HepG2 (cell line): ENCODE data around the gene NGDN. TPM values are rescaled to one million over a fixed set of nuclear protein-coding genes. Genes with fewer than 3 reads are reported as not detected.

Source experiments
- ATF4 ChIP-seq, 2 experiments: fragments of 450-650 bp in 1 of 2; sonication (generic) in 1 of 2; formaldehyde crosslinking; IDR thresholded peaks; 2 replicates each; pipeline versions ENCODE4 v1.5.0 to v1.8.0; 2020 to 2022; ENCODE audit warnings: mild to moderate bottlenecking in 1 of 2, missing genetic modification reagents in 1 of 2
- ESRRA ChIP-seq: sonication (generic); formaldehyde crosslinking; IDR thresholded peaks from 2 replicates; pipeline ENCODE4 v1.5.1; 2020; ENCODE audit warnings: mild to moderate bottlenecking, low read depth, missing genetic modification reagents
- FOXK2 ChIP-seq: fragments of 450-650 bp; IDR thresholded peaks from 2 replicates; pipeline ENCODE4 v1.6.1; 2016
- GABPA ChIP-seq, 2 experiments: IDR thresholded peaks; 2 replicates each; pipeline ENCODE4 v1.6.1; 2011 to 2016; ENCODE audit warnings: low read depth in 2 of 2, low read length in 1 of 2, missing biosample characterization in 1 of 2, missing genetic modification characterization in 1 of 2
- GZF1 ChIP-seq: sonication (generic); formaldehyde crosslinking; IDR thresholded peaks from 2 replicates; pipeline ENCODE4 v1.5.1; 2020; ENCODE audit warnings: mild to moderate bottlenecking, missing genetic modification reagents
- HMGXB4 ChIP-seq, 2 experiments: sonication (generic) in 1 of 2; formaldehyde crosslinking in 1 of 2; IDR thresholded peaks; 2 replicates each; pipeline versions ENCODE4 v1.4.0 to v1.6.1; 2018 to 2020; ENCODE audit warnings: missing genetic modification reagents in 2 of 2, borderline replicate concordance in 1 of 2, low read depth in 1 of 2, mild to moderate bottlenecking in 1 of 2, missing biosample characterization in 1 of 2
- HNRNPH1 ChIP-seq: fragments of 200-400 bp; formaldehyde crosslinking; optimal IDR thresholded peaks from 2 replicates; pipeline ENCODE3; 2017; ENCODE audit warnings: mild to moderate bottlenecking, low read depth, low read length
- HNRNPL ChIP-seq: fragments of 200-400 bp; formaldehyde crosslinking; IDR thresholded peaks from 2 replicates; pipeline ENCODE4 v1.6.1; 2017; ENCODE audit warnings: mild to moderate bottlenecking, low read depth, low read length
- ISL2 ChIP-seq: sonication (generic); formaldehyde crosslinking; IDR thresholded peaks from 2 replicates; pipeline ENCODE4 v1.5.0; 2020; ENCODE audit warnings: missing genetic modification reagents
- KMT2B ChIP-seq: IDR thresholded peaks from 2 replicates; pipeline ENCODE4 v1.6.1; 2016; ENCODE audit warnings: missing genetic modification reagents, missing compliant biosample characterization
- POGZ ChIP-seq: sonication (generic); formaldehyde crosslinking; IDR thresholded peaks from 2 replicates; pipeline ENCODE4 v1.4.0; 2020; ENCODE audit warnings: mild to moderate bottlenecking, missing genetic modification reagents
- RELA ChIP-seq: sonication (generic); formaldehyde crosslinking; IDR thresholded peaks from 2 replicates; pipeline ENCODE4 v1.4.0; 2020; ENCODE audit warnings: missing genetic modification reagents
- SETDB1 ChIP-seq: sonication (generic); formaldehyde crosslinking; IDR thresholded peaks from 2 replicates; pipeline ENCODE4 v1.5.1; 2020; ENCODE audit warnings: missing genetic modification reagents, mild to moderate bottlenecking, borderline replicate concordance
- SOX13 ChIP-seq, 3 experiments: fragments of 450-650 bp in 1 of 3; sonication (generic) in 1 of 3; formaldehyde crosslinking in 1 of 3; IDR thresholded peaks in 2 of 3; conservative IDR thresholded peaks in 1 of 3; 2 replicates each; pipeline versions ENCODE4 v1.5.0 to v1.6.1; 2016 to 2020; ENCODE audit warnings: antibody characterized with exemption in 1 of 3, mild to moderate bottlenecking in 1 of 3, missing compliant biosample characterization in 1 of 3, missing genetic modification reagents in 1 of 3, moderate library complexity in 1 of 3
- TCF12 ChIP-seq, 2 experiments: fragments of 450-650 bp in 1 of 2; sonication (generic) in 1 of 2; formaldehyde crosslinking in 1 of 2; IDR thresholded peaks; 2 replicates each; pipeline versions ENCODE4 v1.6.1 to v1.8.0; 2017 to 2022; ENCODE audit warnings: antibody characterized with exemption in 1 of 2, mild to moderate bottlenecking in 1 of 2, missing genetic modification reagents in 1 of 2, moderate library complexity in 1 of 2
- ZNF317 ChIP-seq: sonication (generic); formaldehyde crosslinking; IDR thresholded peaks from 2 replicates; pipeline ENCODE4 v1.5.0; 2020; ENCODE audit warnings: mild to moderate bottlenecking, missing genetic modification reagents
- ZNF83 ChIP-seq: sonication (generic); formaldehyde crosslinking; IDR thresholded peaks from 2 replicates; pipeline ENCODE4 v1.4.0; 2020; ENCODE audit warnings: missing genetic modification reagents, mild to moderate bottlenecking, borderline replicate concordance
- polyA plus RNA-seq, 8 experiments: library from polyadenylated mRNA; depleted of rRNA in 3 of 8; stranded (reverse) in 7 of 8; unstranded in 1 of 8; fragments of >200 nt; fragmentation: Illumina TruSeq in 4 of 8; extraction: Trizol in 4 of 8; gene quantifications; 2 replicates each; pipeline versions ENCODE4 v1.2.1 to v1.2.3, GENCODE V29; 2011 to 2016; ENCODE audit warnings: low read depth in 4 of 8, missing spikeins in 1 of 8, mixed read lengths in 1 of 8; ENCODE audit not compliant: insufficient read depth in 1 of 8
- total RNA-seq, 5 experiments: library from RNA; depleted of rRNA; stranded (reverse); fragments of >200 nt; fragmentation: Illumina TruSeq; extraction: Trizol; gene quantifications; 2 replicates each; pipeline ENCODE4 v1.2.3, GENCODE V29; 2016; ENCODE audit warnings: low read depth in 1 of 5
- TF ChIP-seq, protein P1 (sequence below): IDR thresholded peaks from 2 replicates; pipeline ENCODE4 v1.6.1; 2016; ENCODE audit warnings: missing compliant biosample characterization, missing genetic modification reagents, borderline replicate concordance
- TF ChIP-seq, protein P2 (sequence below): sonication (generic); formaldehyde crosslinking; IDR thresholded peaks from 2 replicates; pipeline ENCODE4 v1.8.0; 2022; ENCODE audit warnings: missing genetic modification reagents, mild to moderate bottlenecking, inconsistent platforms, borderline replicate concordance
- TF ChIP-seq, protein P3 (sequence below): sonication (generic); formaldehyde crosslinking; IDR thresholded peaks from 2 replicates; pipeline ENCODE4 v1.9.0; 2021; ENCODE audit warnings: missing genetic modification reagents, mild to moderate bottlenecking, borderline replicate concordance

NGDN gene
- total and polyA plus RNA-seq, 2 of the 13 experiments (the other 11 are each of a cell fraction or from before 2014, with no cell fraction given): 154 to 216 TPM

DNA sequence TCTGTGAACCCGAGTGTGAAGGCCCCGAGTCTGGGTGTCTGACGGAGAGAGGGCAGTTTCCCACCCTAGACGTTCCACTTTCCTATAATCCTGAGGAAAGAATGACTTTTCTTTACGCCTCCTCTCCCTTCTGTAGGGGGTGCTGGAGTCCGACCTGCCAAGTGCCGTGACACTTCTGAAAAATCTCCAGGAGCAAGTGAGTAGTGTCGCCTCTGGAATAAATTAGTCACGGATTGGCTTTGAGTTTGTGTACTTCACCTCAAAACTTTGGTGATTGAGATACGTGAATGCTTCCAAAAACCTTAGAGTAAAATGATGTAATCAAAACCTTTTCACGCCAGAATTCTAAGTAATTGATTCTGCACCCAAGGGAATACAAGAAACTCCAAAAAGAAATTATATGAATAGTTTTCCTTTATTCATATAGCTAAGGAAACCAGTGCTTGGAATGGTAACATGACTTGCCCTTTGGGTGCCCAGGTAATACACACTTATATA lies 452 bp downstream of the NGDN start (continued):
- TF ChIP-seq ISL2 (CRISPR knock-in tag) (no peak), ZNF317 (peak; percentile 7; the same call in 1 of the 2 replicates), FOXK2 (no peak), KMT2B (no peak), RELA (no peak), SETDB1 (no peak), GZF1 (no peak), HMGXB4 (CRISPR knock-in tag; IDR thresholded peaks at IDR 0.05; ENCODE audit: borderline replicate concordance in 1 of 2, low read depth in 1 of 2) (peak in 1 of 2 experiments; percentile 2; a peak in 1 of 4 replicates), HNRNPH1 (no peak), POGZ (no peak), GABPA (IDR thresholded peaks at IDR 0.05; ENCODE audit: low read depth, low read length) (no peak), GABPA (CRISPR knock-in tag; IDR thresholded peaks at IDR 0.05; ENCODE audit: low read depth) (peak; percentile 62; the same call in 1 of the 2 replicates), HNRNPL (no peak), SOX13 (IDR thresholded peaks at IDR 0.05) (no peak), SOX13 (CRISPR knock-in tag; conservative IDR thresholded peaks at IDR 0.05 in 1 of 2, IDR thresholded peaks at IDR 0.05 in 1 of 2) (peak in 1 of 2 experiments; percentile 95; a peak in 1 of 4 replicates), TCF12 (IDR thresholded peaks at IDR 0.05) (no peak), TCF12 (CRISPR knock-in tag; IDR thresholded peaks at IDR 0.05) (0 out of 2 replicates have a peak, but pooled peaks have one; percentile 5), ESRRA (CRISPR knock-in tag) (0 out of 2 replicates have a peak, but pooled peaks have one; percentile 12), ATF4 (CRISPR knock-in tag; IDR thresholded peaks at IDR 0.05) (no peak), ZNF83 (CRISPR knock-in tag) (no peak; the same call in 1 of the 2 replicates)
- TF ChIP-seq, protein P1, sequence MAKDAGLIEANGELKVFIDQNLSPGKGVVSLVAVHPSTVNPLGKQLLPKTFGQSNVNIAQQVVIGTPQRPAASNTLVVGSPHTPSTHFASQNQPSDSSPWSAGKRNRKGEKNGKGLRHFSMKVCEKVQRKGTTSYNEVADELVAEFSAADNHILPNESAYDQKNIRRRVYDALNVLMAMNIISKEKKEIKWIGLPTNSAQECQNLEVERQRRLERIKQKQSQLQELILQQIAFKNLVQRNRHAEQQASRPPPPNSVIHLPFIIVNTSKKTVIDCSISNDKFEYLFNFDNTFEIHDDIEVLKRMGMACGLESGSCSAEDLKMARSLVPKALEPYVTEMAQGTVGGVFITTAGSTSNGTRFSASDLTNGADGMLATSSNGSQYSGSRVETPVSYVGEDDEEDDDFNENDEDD (CRISPR knock-in tag): no peak
- TF ChIP-seq, protein P2, sequence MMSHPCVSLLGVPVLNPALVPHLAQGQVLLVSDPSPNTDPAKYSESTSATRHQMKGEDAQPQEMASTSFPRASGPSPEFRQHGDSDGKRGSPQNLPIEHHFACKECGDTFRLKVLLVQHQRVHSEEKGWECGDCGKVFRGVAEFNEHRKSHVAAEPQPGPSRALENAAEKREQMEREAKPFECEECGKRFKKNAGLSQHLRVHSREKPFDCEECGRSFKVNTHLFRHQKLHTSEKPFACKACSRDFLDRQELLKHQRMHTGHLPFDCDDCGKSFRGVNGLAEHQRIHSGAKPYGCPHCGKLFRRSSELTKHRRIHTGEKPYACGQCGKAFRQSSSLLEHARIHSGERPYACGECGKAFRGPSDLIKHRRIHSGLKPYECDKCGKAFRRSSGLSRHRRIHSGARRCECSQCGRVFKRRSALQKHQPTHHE (CRISPR knock-in tag): no peak
- TF ChIP-seq, protein P3, sequence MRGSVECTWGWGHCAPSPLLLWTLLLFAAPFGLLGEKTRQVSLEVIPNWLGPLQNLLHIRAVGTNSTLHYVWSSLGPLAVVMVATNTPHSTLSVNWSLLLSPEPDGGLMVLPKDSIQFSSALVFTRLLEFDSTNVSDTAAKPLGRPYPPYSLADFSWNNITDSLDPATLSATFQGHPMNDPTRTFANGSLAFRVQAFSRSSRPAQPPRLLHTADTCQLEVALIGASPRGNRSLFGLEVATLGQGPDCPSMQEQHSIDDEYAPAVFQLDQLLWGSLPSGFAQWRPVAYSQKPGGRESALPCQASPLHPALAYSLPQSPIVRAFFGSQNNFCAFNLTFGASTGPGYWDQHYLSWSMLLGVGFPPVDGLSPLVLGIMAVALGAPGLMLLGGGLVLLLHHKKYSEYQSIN (CRISPR knock-in tag): 0 out of 2 replicates have a peak, but pooled peaks have one; percentile 66
